ENCODE measurements around the gene LCK. TPM values are rescaled to one million over a fixed set of nuclear protein-coding genes. Genes with fewer than 3 reads are reported as not detected.

Gene LCK
- total RNA-seq, 1 experiment from 2014 or later, result 37.6 TPM

GRCh38 chr1:32215629-32216480 is 35.2 kb upstream of the LCK start:
- Histone ChIP-seq H3K23me2 (ENCODE audit: insufficient read length, low read depth, low read length, poor library complexity, severe bottlenecking) (no peaks in the 10 kb centered on the region), H3K14ac (ENCODE audit: insufficient read depth, low read length) (no peak overlapping the region), H3K9me3 (ENCODE audit: control insufficient read depth, low read depth, low read length) (no peaks in the 10 kb centered on the region), H3K27me3 (ENCODE audit: insufficient read depth, low read length) (no peaks in the 10 kb centered on the region), H2BK12ac (ENCODE audit: insufficient read length, low read depth, low read length) (no peak overlapping the region), H4K20me1 (ENCODE audit: control insufficient read depth, insufficient read depth, insufficient read length) (no peaks in the 10 kb centered on the region), H2AFZ (ENCODE audit: low read length) (no peak overlapping the region), H2AK5ac (ENCODE audit: insufficient read length, low read length) (no peak overlapping the region), H3K23ac (ENCODE audit: insufficient read length, low read depth, low read length) (no peak overlapping the region), H3K79me1 (ENCODE audit: insufficient read depth, low read depth, low read length, poor library complexity, severe bottlenecking) (no peaks in the 10 kb centered on the region), H3T11ph (ENCODE audit: low read length) (no peak overlapping the region), H3K27ac (ENCODE audit: insufficient read length, low read depth, low read length) (no peak overlapping the region), H3K18ac (ENCODE audit: insufficient read length, low read depth, low read length) (no peak overlapping the region), H3K79me2 (ENCODE audit: insufficient read depth, low read length) (no peaks in the 10 kb centered on the region), H2BK20ac (ENCODE audit: low read depth, low read length, poor library complexity, severe bottlenecking) (no peak overlapping the region), H3K4ac (ENCODE audit: low read depth, low read length) (no peak overlapping the region), H2BK120ac (ENCODE audit: low read depth, low read length, poor library complexity, severe bottlenecking) (no peak overlapping the region), H3K9ac (ENCODE audit: extremely low read depth, insufficient read length, low read length) (no peak overlapping the region), H3K4me1 (ENCODE audit: insufficient read depth, low read length) (no peaks in the 10 kb centered on the region; the same call in 1 of the 2 replicates), H3K4me2 (ENCODE audit: insufficient read depth, insufficient read length, low read length) (no peak overlapping the region), H2BK15ac (ENCODE audit: low read depth, low read length) (no peak overlapping the region), H4K91ac (ENCODE audit: insufficient read length, low read depth, low read length) (no peak overlapping the region), H4K5ac (ENCODE audit: insufficient read length, low read depth, low read length) (no peak overlapping the region), H2BK5ac (ENCODE audit: insufficient read length, low read length) (no peak overlapping the region), H3K56ac (ENCODE audit: insufficient read length, low read depth, low read length) (no peak overlapping the region), H4K8ac (replicated peaks; ENCODE audit: insufficient read length, low read depth, low read length) (no peak overlapping the region)
- peak; percentile 77 for DNase-seq
- Mint-ChIP-seq H3K4me3 (no peak overlapping the region), H3K27me3 (ENCODE audit: low read depth) (no peaks in the 10 kb centered on the region), H3K9me3 (no peaks in the 10 kb centered on the region), H3K36me3 (ENCODE audit: insufficient read depth in 1 of 3, low read depth in 3 of 3) (peaks cover 8 to 36% (median 29%) of the 10 kb centered on the region in 3 experiments; a peak in 6 of 7 replicates), H3K27ac (peak overlapping the region; percentile 58 to 79 (median 67); a peak in 3 of 7 replicates), H3K4me1 (peaks cover 5 to 6% of the 10 kb centered on the region in 2 experiments; a peak in 3 of 4 replicates)
- TF ChIP-seq CTCF (conservative IDR thresholded peaks at IDR 0.05), result peak; percentile 85
- WGBS (ENCODE audit: extremely low coverage, insufficient read length, low lambda C conversion rate), result no CpG with 5 or more reads among the region's 10 CpGs

All from H9 (cell line).